GM12878 (cell line): ENCODE measurements around the gene ZNF408. TPM values are rescaled to one million over a fixed set of nuclear protein-coding genes. Genes with fewer than 3 reads are reported as not detected.

Source experiments
- ATAC-seq: fragments of 200-7000 bp; cut with Tn5 transposase; 3 replicates; pipeline ENCODE4 v1.9.1; 2020; ENCODE audit warnings: mild to moderate bottlenecking, moderate library complexity
- BruUV-seq: library from RNA; stranded (reverse); fragments of 400-500 nt; replicated peaks from 2 replicates; lab custom pipeline; 2021; lab: Mats Ljungman, UMichigan
- CTCF ChIA-PET: fragments of 300-600 bp; sonication (Branson Sonifier 250); formaldehyde crosslinking; extraction: SDS; loops from one replicate; lab custom pipeline; 2021; ENCODE audit warnings: inconsistent platforms; lab: Yijun Ruan, JAX
- POLR2A ChIA-PET: fragments of 350-600 bp; formaldehyde crosslinking; extraction: SDS; loops from one replicate; lab custom pipeline; 2021; ENCODE audit warnings: inconsistent platforms; lab: Charles Lee
- RAD21 ChIA-PET: fragments of 300-600 bp; sonication (Branson Sonifier 250); formaldehyde crosslinking; loops from one replicate; lab custom pipeline; 2023; ENCODE audit warnings: antibody characterized with exemption; ENCODE audit not compliant: unreplicated experiment; lab: Charles Lee
- SMC1A ChIA-PET: fragments of 300-600 bp; sonication (Branson Sonifier 250); formaldehyde crosslinking; loops from one replicate; lab custom pipeline; 2023; ENCODE audit not compliant: unreplicated experiment, uncharacterized antibody; lab: Charles Lee
- DNase-seq: peaks from one replicate; pipeline ENCODE4 v3.0.0-alpha.2; 2011; ENCODE audit warnings: low read depth, low spot score
- FAIRE-seq: peaks from 3 replicates; lab custom pipeline; 2011; peaks lifted over from hg19 to GRCh38; lab: Jason Lieb, UNC
- H2AFZ ChIP-seq: 2 replicates; pipeline ENCODE4 v1.6.0; 2011; ENCODE audit warnings: low read depth, low read length, control low read depth; ENCODE audit not compliant: control insufficient read depth
- H3K27ac ChIP-seq: 2 replicates; pipeline ENCODE4 v1.5.1; 2011; ENCODE audit warnings: control low read depth; ENCODE audit not compliant: control insufficient read depth, insufficient read depth
- H3K27me3 ChIP-seq, 2 experiments: replicated peaks in 1 of 2; 2 replicates each; pipeline versions ENCODE4 v1.6.0 to v1.6.1; 2011; ENCODE audit warnings: low read length in 1 of 2; ENCODE audit not compliant: control insufficient read depth in 2 of 2, insufficient read depth in 2 of 2
- H3K36me3 ChIP-seq, 2 experiments: 2 replicates each; pipeline ENCODE4 v1.5.1; 2011; ENCODE audit warnings: low read length in 1 of 2; ENCODE audit not compliant: control insufficient read depth in 2 of 2, insufficient read depth in 2 of 2
- H3K4me1 ChIP-seq: 2 replicates; pipeline ENCODE4 v1.6.1; 2011; ENCODE audit warnings: mild to moderate bottlenecking, low read length, moderate library complexity, mixed read lengths; ENCODE audit not compliant: control insufficient read depth, insufficient read depth
- H3K4me2 ChIP-seq: 2 replicates; pipeline ENCODE4 v1.6.0; 2011; ENCODE audit warnings: control low read depth; ENCODE audit not compliant: control insufficient read depth, insufficient read depth
- H3K4me3 ChIP-seq: fragments of 200-600 bp; sonication (generic); 2 replicates; pipeline ENCODE4 v1.5.1; 2016
- H3K79me2 ChIP-seq: 2 replicates; pipeline ENCODE4 v1.6.0; 2011; ENCODE audit warnings: low read length; ENCODE audit not compliant: control insufficient read depth, insufficient read depth
- H3K9ac ChIP-seq: 2 replicates; pipeline ENCODE4 v1.8.0; 2011; ENCODE audit warnings: low read length, control low read depth, mixed read lengths; ENCODE audit not compliant: control insufficient read depth, insufficient read depth
- H3K9me3 ChIP-seq: replicated peaks from 3 replicates; pipeline ENCODE4 v1.5.1; 2011; ENCODE audit warnings: mild to moderate bottlenecking, low read length; ENCODE audit not compliant: control insufficient read depth, insufficient read depth
- H4K20me1 ChIP-seq: 2 replicates; pipeline ENCODE4 v1.6.0; 2011; ENCODE audit not compliant: control insufficient read depth, insufficient read depth
- ATF7 ChIP-seq: fragments of 450-650 bp; IDR thresholded peaks from 2 replicates; pipeline ENCODE4 v1.6.1; 2016; ENCODE audit warnings: low read depth, mild to moderate bottlenecking
- BACH1 ChIP-seq: fragments of 450-650 bp; IDR thresholded peaks from 2 replicates; pipeline ENCODE4 v1.6.1; 2017; ENCODE audit warnings: mild to moderate bottlenecking, borderline replicate concordance
- CBX3 ChIP-seq: fragments of 200-600 bp; sonication (generic); IDR thresholded peaks from 2 replicates; pipeline ENCODE4 v1.6.1; 2016; ENCODE audit warnings: low read depth, borderline replicate concordance
- DPF2 ChIP-seq: fragments of 450-650 bp; IDR thresholded peaks from 2 replicates; pipeline ENCODE4 v1.6.1; 2017; ENCODE audit warnings: mild to moderate bottlenecking
- EGR1 ChIP-seq, 2 experiments: IDR thresholded peaks; 1 replicate in 1 of 2; 2 replicates in 1 of 2; pipeline ENCODE4 v1.6.1; 2011 to 2012; ENCODE audit warnings: low read depth in 2 of 2, low read length in 2 of 2, borderline replicate concordance in 1 of 2, mild to moderate bottlenecking in 1 of 2, moderate library complexity in 1 of 2
- ETV6 ChIP-seq, 2 experiments: fragments of 450-650 bp in 1 of 2; IDR thresholded peaks in 1 of 2; conservative IDR thresholded peaks in 1 of 2; 2 replicates each; pipeline ENCODE4 v1.6.1; 2014; ENCODE audit warnings: antibody characterized with exemption in 1 of 2, borderline replicate concordance in 1 of 2, low read depth in 1 of 2, mild to moderate bottlenecking in 1 of 2, moderate library complexity in 1 of 2
- MEF2B ChIP-seq: fragments of 450-650 bp; IDR thresholded peaks from 2 replicates; pipeline ENCODE4 v1.6.1; 2018; ENCODE audit warnings: mild to moderate bottlenecking, moderate library complexity; ENCODE audit not compliant: partially characterized antibody, poor library complexity, severe bottlenecking
- PML ChIP-seq: IDR thresholded peaks from 2 replicates; pipeline ENCODE4 v1.6.1; 2012; ENCODE audit warnings: low read length, inconsistent platforms
- POLR2A ChIP-seq: IDR thresholded peaks from 2 replicates; pipeline ENCODE4 v1.6.1; 2011; ENCODE audit warnings: low read depth, mild to moderate bottlenecking, low read length
- POLR2AphosphoS5 ChIP-seq: IDR thresholded peaks from 2 replicates; pipeline ENCODE4 v1.6.1; 2011; ENCODE audit warnings: mild to moderate bottlenecking, low read length, inconsistent platforms
- POU2F2 ChIP-seq: IDR thresholded peaks from 3 replicates; pipeline ENCODE4 v1.6.1; 2011; ENCODE audit warnings: low read depth, mild to moderate bottlenecking, low read length, borderline replicate concordance
- RELA ChIP-seq: fragments of 450-650 bp; IDR thresholded peaks from 2 replicates; pipeline ENCODE4 v1.8.0; 2014; ENCODE audit warnings: borderline replicate concordance; ENCODE audit not compliant: partially characterized antibody
- RFX5 ChIP-seq: IDR thresholded peaks from 2 replicates; pipeline ENCODE4 v1.6.1; 2011; ENCODE audit warnings: low read depth, low read length, improper control_type of control experiment
- RUNX3 ChIP-seq: IDR thresholded peaks from 2 replicates; pipeline ENCODE4 v1.6.1; 2012; ENCODE audit warnings: low read length, inconsistent platforms
- TBL1XR1 ChIP-seq: IDR thresholded peaks from 2 replicates; pipeline ENCODE4 v1.6.1; 2012; ENCODE audit warnings: low read depth, low read length, improper control_type of control experiment
- TCF12 ChIP-seq: IDR thresholded peaks from 2 replicates; pipeline ENCODE4 v1.6.1; 2011; ENCODE audit warnings: low read depth, mild to moderate bottlenecking, low read length
- WGBS: methylation state at CpG from one replicate; pipeline ENCODE4 v1.1.6; 2016; ENCODE audit warnings: low lambda C conversion rate; ENCODE audit not compliant: insufficient replicate concordance, insufficient coverage; ENCODE audit errors: missing lambda C conversion rate; 5-methylcytosine and 5-hydroxymethylcytosine counted together
- in situ Hi-C: fragments of 300-500 bp; cut with MboI; formaldehyde crosslinking; loops from 9 replicates; pipeline ENCODE4 v1.14.3; 2018; ENCODE audit warnings: mixed read lengths
- intact Hi-C: fragments of 100-400 bp; cut with micrococcal nuclease; formaldehyde crosslinking; loops from one replicate; pipeline ENCODE4 v1.14.2; 2022; ENCODE audit not compliant: unreplicated experiment
- polyA plus RNA-seq, 11 experiments: library from polyadenylated mRNA; depleted of rRNA in 4 of 11; unstranded in 6 of 11; stranded (reverse) in 5 of 11; fragments of >200 nt; fragmentation: Nextera tagmentation in 4 of 11; fragmentation: Illumina TruSeq in 1 of 11; extraction: Ambion mirVana in 4 of 11; extraction: Trizol in 1 of 11; gene quantifications; 1 replicate in 1 of 11; 2 replicates in 10 of 11; pipeline versions ENCODE4 v1.2.1 to v1.2.3, GENCODE V29; 2011 to 2016; ENCODE audit warnings: inconsistent platforms in 2 of 11, missing spikeins in 2 of 11, low read depth in 1 of 11
- total RNA-seq, 4 experiments: library from RNA; depleted of rRNA in 3 of 4; stranded (reverse); fragments of >200 nt in 3 of 4; fragmentation: Illumina TruSeq in 1 of 4; extraction: Trizol in 1 of 4; gene quantifications; 2 replicates each; pipeline versions ENCODE4 v1.2.1 to v1.2.3, GENCODE V29; 2013 to 2021
- TF ChIP-seq, protein P1 (sequence below): IDR thresholded peaks from 2 replicates; pipeline ENCODE4 v1.6.1; 2012; ENCODE audit warnings: low read depth, low read length, improper control_type of control experiment
- TF ChIP-seq, protein P2 (sequence below): IDR thresholded peaks from 2 replicates; pipeline ENCODE4 v1.6.1; 2012; ENCODE audit warnings: low read depth, low read length, improper control_type of control experiment

ZNF408 gene
- total and polyA plus RNA-seq, 10 of the 15 experiments (the other 5 are each of a cell fraction or from before 2014, with no cell fraction given) = 0.19 to 11.3 (median 7.2) TPM

DNA sequence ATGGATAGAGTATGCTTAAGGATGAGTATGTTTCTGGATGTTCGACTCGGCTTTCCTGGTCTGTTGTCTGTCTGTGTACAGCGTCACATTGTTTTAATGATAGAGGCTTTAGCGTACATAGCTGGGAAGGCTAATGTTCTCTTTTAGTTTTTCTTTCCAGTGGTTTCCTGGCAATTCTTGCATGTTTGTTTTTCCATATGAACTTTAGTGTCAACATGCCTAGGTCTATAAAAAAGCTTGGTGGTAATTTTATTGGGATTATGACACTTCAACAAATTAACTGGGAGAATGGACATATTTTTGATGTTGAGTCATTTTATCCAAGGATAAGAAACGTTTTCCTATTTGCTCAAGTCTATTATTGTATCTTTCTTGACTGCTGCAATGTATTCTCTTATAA is 35.8 kb downstream of the ZNF408 start:
- in situ Hi-C loops = no loop called here
- Histone ChIP-seq H3K9me3 (no peaks in the 10 kb centered on the region), H2AFZ (no peak overlapping the region), H3K9ac (no peak overlapping the region), H3K27ac (no peak overlapping the region), H3K4me3 (no peak overlapping the region), H3K4me1 (no peaks in the 10 kb centered on the region), H4K20me1 (no peaks in the 10 kb centered on the region), H3K4me2 (no peak overlapping the region), H3K27me3 (no peaks in the 10 kb centered on the region), H3K36me3 (peaks cover 1 to 6% of the 10 kb centered on the region in 2 experiments; a peak in 2 of 4 replicates), H3K79me2 (no peaks in the 10 kb centered on the region)
- POLR2A ChIA-PET = no interaction called here
- RAD21 ChIA-PET = no interaction called here
- CTCF ChIA-PET = no interaction called here
- FAIRE-seq (no peak), DNase-seq (no peak), ATAC-seq (no peak)
- no TSS peak for BruUV-seq
- TF ChIP-seq MEF2B (no peak), POLR2A (no peak), POLR2AphosphoS5 (no peak), EGR1 (IDR thresholded peaks at IDR 0.05; ENCODE audit: borderline replicate concordance in 1 of 2, low read depth in 2 of 2, low read length in 2 of 2) (no peak), CBX3 (no peak), RELA (no peak), ATF7 (no peak), ETV6 (conservative IDR thresholded peaks at IDR 0.05 in 1 of 2, IDR thresholded peaks at IDR 0.05 in 1 of 2; ENCODE audit: borderline replicate concordance in 1 of 2, low read depth in 1 of 2) (no peak)
- SMC1A ChIA-PET = no interaction called here
- intact Hi-C loops = no loop called here
- WGBS = 81% methylated on average over 5 of the region's 5 CpGs

DNA sequence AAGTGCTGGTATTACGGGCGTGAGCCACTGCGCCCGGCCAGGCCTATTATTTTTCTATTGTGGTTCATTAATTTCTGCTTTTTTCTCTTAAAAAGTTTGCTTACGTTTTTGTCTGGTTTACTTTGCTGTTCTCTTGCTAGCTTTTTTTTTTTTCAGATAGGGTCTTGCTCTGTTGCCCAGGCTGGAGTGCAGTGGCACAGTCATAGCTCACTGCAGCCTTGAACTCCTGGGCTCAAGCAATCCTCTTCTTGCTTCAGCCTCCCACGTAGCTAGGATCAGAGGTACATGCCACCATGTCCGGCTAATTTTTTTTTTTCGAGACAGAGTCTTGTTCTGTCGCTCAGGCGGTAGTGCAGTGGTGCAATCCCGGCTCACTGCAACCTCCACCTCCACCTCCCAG is 36.9 kb downstream of the ZNF408 start:
- no peaks in the 10 kb centered on the region for H3K27me3 ChIP-seq
- ATAC-seq = no peak
- no peaks in the 10 kb centered on the region for H3K79me2 ChIP-seq
- no peak overlapping the region for H2AFZ ChIP-seq
- ChIA-PET POLR2A (interaction anchor here (0.7 kb wide), 1 partner anchor 209 kb away, joined by 5 read pairs; no protein-coding TSS in a partner anchor), SMC1A (no interaction called here), CTCF (no interaction called here), RAD21 (no interaction called here)
- H3K4me3 ChIP-seq = no peak overlapping the region
- in situ Hi-C loops (no loop called here), intact Hi-C loops (no loop called here)
- no TSS peak for BruUV-seq
- peaks cover 7 to 10% of the 10 kb centered on the region in 2 experiments; a peak in 3 of 4 replicates for H3K36me3 ChIP-seq
- H4K20me1 ChIP-seq = no peaks in the 10 kb centered on the region
- no peaks in the 10 kb centered on the region for H3K9me3 ChIP-seq
- no peak overlapping the region for H3K27ac ChIP-seq
- FAIRE-seq = no peak
- no peaks in the 10 kb centered on the region for H3K4me1 ChIP-seq
- WGBS = 97% methylated on average over 11 of the region's 11 CpGs
- no peak overlapping the region for H3K9ac ChIP-seq
- H3K4me2 ChIP-seq = no peak overlapping the region
- DNase-seq = no peak
- no peak for TF ChIP-seq TCF12
- TF ChIP-seq, protein P1, sequence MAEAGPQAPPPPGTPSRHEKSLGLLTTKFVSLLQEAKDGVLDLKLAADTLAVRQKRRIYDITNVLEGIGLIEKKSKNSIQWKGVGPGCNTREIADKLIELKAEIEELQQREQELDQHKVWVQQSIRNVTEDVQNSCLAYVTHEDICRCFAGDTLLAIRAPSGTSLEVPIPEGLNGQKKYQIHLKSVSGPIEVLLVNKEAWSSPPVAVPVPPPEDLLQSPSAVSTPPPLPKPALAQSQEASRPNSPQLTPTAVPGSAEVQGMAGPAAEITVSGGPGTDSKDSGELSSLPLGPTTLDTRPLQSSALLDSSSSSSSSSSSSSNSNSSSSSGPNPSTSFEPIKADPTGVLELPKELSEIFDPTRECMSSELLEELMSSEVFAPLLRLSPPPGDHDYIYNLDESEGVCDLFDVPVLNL = no peak
- TF ChIP-seq POU2F2 = no peak
- no peak for TF ChIP-seq RUNX3
- TF ChIP-seq BACH1 = no peak
- TF ChIP-seq RFX5 = no peak
- no peak for TF ChIP-seq DPF2
- no peak for TF ChIP-seq PML
- TF ChIP-seq, protein P2, sequence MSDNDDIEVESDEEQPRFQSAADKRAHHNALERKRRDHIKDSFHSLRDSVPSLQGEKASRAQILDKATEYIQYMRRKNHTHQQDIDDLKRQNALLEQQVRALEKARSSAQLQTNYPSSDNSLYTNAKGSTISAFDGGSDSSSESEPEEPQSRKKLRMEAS = no peak
- TF ChIP-seq TBL1XR1 = no peak
